Activated CD4-positive, alpha-beta T cell treated with anti-CD3 and anti-CD28 coated beads, Interleukin-2, amount 10 ng/mL, durations not matched to agents 7 days and 5 days (primary cell): Measurements from ENCODE around the gene ELOVL2. TPM values are rescaled to one million over a fixed set of nuclear protein-coding genes. Genes with fewer than 3 reads are reported as not detected.

Experiments
- CTCF ChIA-PET: fragments of 350-600 bp; sonication (Branson Sonifier 250); formaldehyde crosslinking; loops from one replicate; lab custom pipeline; 2021; ENCODE audit warnings: antibody characterized with exemption; lab: Charles Lee
- POLR2A ChIA-PET: fragments of 350-600 bp; sonication (Branson Sonifier 250); formaldehyde crosslinking; loops from one replicate; lab custom pipeline; 2021; ENCODE audit warnings: antibody characterized with exemption; lab: Charles Lee
- DNase-seq: peaks from one replicate; pipeline ENCODE4 v3.0.0-alpha.2; 2020
- H3K27ac Mint-ChIP-seq: one replicate; pipeline ENCODE4 v1.8.0; 2021; ENCODE audit warnings: mild to moderate bottlenecking, moderate library complexity, mixed read lengths
- H3K27me3 Mint-ChIP-seq: one replicate; pipeline ENCODE4 v1.8.0; 2021; ENCODE audit warnings: mixed read lengths
- H3K36me3 Mint-ChIP-seq: one replicate; pipeline ENCODE4 v1.8.0; 2021; ENCODE audit warnings: low read depth, mixed read lengths
- H3K4me1 Mint-ChIP-seq: one replicate; pipeline ENCODE4 v1.8.0; 2021; ENCODE audit warnings: mixed read lengths
- H3K4me3 Mint-ChIP-seq: one replicate; pipeline ENCODE4 v1.8.0; 2021; ENCODE audit warnings: mild to moderate bottlenecking, moderate library complexity, mixed read lengths
- H3K9me3 Mint-ChIP-seq: one replicate; pipeline ENCODE4 v1.8.0; 2021; ENCODE audit warnings: mixed read lengths
- total RNA-seq, 2 experiments: library from RNA; stranded (reverse); gene quantifications; one replicate each; pipeline ENCODE4 v1.2.3, GENCODE V29; 2021

ELOVL2 gene
- total RNA-seq, 2 experiments from 2014 or later = not detected

DNA sequence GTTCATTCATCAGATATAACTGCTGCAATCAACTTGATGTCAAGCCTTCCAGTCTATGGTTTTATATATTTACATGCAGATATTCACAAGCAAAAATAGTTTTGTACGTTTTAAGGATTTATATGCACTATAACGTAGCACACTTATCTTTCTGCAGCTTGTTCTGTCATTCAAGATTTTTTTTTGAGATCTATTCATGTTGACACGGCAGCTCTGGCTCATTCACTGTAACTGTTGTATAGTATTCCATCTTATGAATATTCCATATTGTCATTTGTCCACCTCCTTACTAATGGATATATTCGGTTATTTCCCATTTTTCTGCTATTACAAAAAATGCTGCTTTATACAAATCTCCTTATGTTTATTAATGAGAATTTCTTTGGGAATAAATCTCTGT, 13.2 kb downstream of the ELOVL2 start:
- no peaks in the 10 kb centered on the region for H3K9me3 Mint-ChIP-seq
- POLR2A ChIA-PET = no interaction called here
- no peaks in the 10 kb centered on the region for H3K36me3 Mint-ChIP-seq
- no peak overlapping the region for H3K4me3 Mint-ChIP-seq
- DNase-seq = no peak
- no peaks in the 10 kb centered on the region for H3K4me1 Mint-ChIP-seq
- H3K27me3 Mint-ChIP-seq = peaks cover 41% of the 10 kb centered on the region
- CTCF ChIA-PET = no interaction called here
- no peak overlapping the region for H3K27ac Mint-ChIP-seq

DNA sequence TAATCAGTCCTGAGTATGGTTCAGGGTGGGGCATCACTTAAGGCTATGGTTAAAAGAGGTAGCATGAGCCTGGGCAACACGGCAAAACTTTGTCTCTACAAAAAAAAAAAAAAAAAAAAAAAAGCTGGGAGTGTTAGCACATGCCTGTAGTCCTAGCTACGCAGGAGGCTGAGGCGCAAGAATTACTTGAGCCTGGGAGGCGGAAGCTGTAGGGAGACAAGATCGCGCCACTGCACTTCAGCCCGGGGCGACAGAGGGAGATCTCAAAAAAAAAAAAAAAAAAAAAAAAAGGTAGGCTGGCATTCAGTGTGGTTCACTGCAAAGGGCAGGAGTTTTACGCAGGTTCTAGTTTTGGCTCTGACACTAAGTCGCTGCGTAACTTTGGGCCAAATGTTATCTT, 15.1 kb downstream of the ELOVL2 start:
- no peaks in the 10 kb centered on the region for H3K4me1 Mint-ChIP-seq
- no peaks in the 10 kb centered on the region for H3K36me3 Mint-ChIP-seq
- peaks cover 44% of the 10 kb centered on the region for H3K27me3 Mint-ChIP-seq
- no peak overlapping the region for H3K4me3 Mint-ChIP-seq
- DNase-seq = no peak
- no peaks in the 10 kb centered on the region for H3K9me3 Mint-ChIP-seq
- ChIA-PET POLR2A (no interaction called here), CTCF (no interaction called here)
- H3K27ac Mint-ChIP-seq = no peak overlapping the region

DNA sequence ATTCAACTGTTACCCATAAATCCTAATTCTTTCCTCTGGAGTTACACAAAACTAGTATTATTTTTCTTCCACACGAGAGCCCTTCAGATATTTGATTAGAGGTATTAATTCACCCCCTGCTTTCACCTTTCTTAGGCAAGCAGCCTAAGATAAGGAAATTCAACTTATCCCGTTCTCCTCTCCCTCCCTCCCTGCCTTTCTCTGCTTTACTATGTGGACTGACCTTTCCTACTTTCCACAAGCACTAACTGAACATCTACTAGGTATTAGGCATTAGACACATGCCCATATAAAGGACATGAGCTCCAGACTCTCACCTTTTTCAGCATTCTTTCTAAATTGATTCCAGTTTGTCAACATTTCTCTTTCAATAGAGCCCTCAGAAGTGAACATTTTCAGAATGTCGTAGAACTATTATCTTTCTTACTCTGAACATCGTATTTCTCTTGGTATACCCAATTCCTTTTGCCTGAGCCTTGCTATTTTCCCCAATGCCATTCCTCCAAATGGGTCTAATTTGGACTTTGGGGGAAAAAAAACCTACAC, 16.5 kb downstream of the ELOVL2 start:
- ChIA-PET POLR2A (no interaction called here), CTCF (interaction anchor here (0.5 to 1.2 kb wide), 2 partner anchors 73 to 1687 kb away, joined by 3 read pairs; no protein-coding TSS in a partner anchor)
- no peaks in the 10 kb centered on the region for H3K4me1 Mint-ChIP-seq
- peaks cover 42% of the 10 kb centered on the region for H3K27me3 Mint-ChIP-seq
- no peaks in the 10 kb centered on the region for H3K36me3 Mint-ChIP-seq
- no peak for DNase-seq
- no peaks in the 10 kb centered on the region for H3K9me3 Mint-ChIP-seq
- no peak overlapping the region for H3K27ac Mint-ChIP-seq
- no peak overlapping the region for H3K4me3 Mint-ChIP-seq

- ChIA-PET CTCF (interaction anchor here (1.2 kb wide), 1 partner anchor 72 kb away, joined by 3 read pairs; no protein-coding TSS in a partner anchor), POLR2A (no interaction called here)
- no peak overlapping the region for H3K27ac Mint-ChIP-seq
- H3K36me3 Mint-ChIP-seq = no peaks in the 10 kb centered on the region
- H3K4me3 Mint-ChIP-seq = no peak overlapping the region
- peaks cover 38% of the 10 kb centered on the region for H3K27me3 Mint-ChIP-seq
- no peaks in the 10 kb centered on the region for H3K4me1 Mint-ChIP-seq
- no peaks in the 10 kb centered on the region for H3K9me3 Mint-ChIP-seq
- DNase-seq = no peak
Measured at GRCh38 chr6:11025921-11026635, 18.0 kb downstream of the ELOVL2 start.

GRCh38 chr6:11025130-11025529, 19.0 kb downstream of the ELOVL2 start:
- POLR2A ChIA-PET = no interaction called here
- H3K9me3 Mint-ChIP-seq = no peaks in the 10 kb centered on the region
- CTCF ChIA-PET = no interaction called here
- H3K4me3 Mint-ChIP-seq = no peak overlapping the region
- no peak for DNase-seq
- H3K27me3 Mint-ChIP-seq = peaks cover 39% of the 10 kb centered on the region
- H3K4me1 Mint-ChIP-seq = no peaks in the 10 kb centered on the region
- no peaks in the 10 kb centered on the region for H3K36me3 Mint-ChIP-seq
- H3K27ac Mint-ChIP-seq = no peak overlapping the region

- Mint-ChIP-seq H3K4me1 (no peaks in the 10 kb centered on the region), H3K9me3 (no peaks in the 10 kb centered on the region), H3K27me3 (peaks cover 43% of the 10 kb centered on the region), H3K36me3 (no peaks in the 10 kb centered on the region), H3K4me3 (no peak overlapping the region), H3K27ac (no peak overlapping the region)
- CTCF ChIA-PET = interaction anchor here (0.6 to 1.3 kb wide), 3 partner anchors 68 to 201 kb away, joined by 3 read pairs; no protein-coding TSS in a partner anchor
- POLR2A ChIA-PET = no interaction called here
- DNase-seq = no peak
Measured at GRCh38 chr6:11023032-11023431, 21.1 kb downstream of the ELOVL2 start.

GRCh38 chr6:11021714-11022113, 22.4 kb downstream of the ELOVL2 start:
- no peak for DNase-seq
- Mint-ChIP-seq H3K4me1 (no peaks in the 10 kb centered on the region), H3K4me3 (no peak overlapping the region), H3K9me3 (no peaks in the 10 kb centered on the region), H3K27me3 (peaks cover 40% of the 10 kb centered on the region), H3K36me3 (no peaks in the 10 kb centered on the region), H3K27ac (no peak overlapping the region)
- POLR2A ChIA-PET = no interaction called here
- CTCF ChIA-PET = no interaction called here

DNA sequence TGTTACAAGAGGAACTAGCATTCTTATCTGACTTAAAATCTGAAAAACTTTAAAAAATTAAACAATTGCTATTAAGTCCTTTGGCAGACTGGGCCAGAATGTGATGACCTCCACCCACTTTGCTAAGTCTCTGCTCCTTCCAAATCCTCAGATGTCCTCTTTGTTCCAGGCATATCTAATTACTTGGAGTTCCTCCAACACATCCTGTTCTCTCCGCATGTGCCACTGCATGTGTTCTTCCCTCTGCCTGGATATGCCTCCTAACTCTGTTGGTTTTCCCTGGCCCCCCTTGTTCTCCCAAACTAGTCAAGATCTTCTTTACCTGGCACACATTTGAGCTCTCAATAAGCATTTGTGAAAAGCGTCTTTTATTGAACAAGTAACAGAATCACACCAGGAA, 23.1 kb downstream of the ELOVL2 start:
- H3K4me3 Mint-ChIP-seq = no peak overlapping the region
- POLR2A ChIA-PET = no interaction called here
- no peak for DNase-seq
- peaks cover 39% of the 10 kb centered on the region for H3K27me3 Mint-ChIP-seq
- CTCF ChIA-PET = no interaction called here
- H3K36me3 Mint-ChIP-seq = no peaks in the 10 kb centered on the region
- H3K27ac Mint-ChIP-seq = no peak overlapping the region
- no peaks in the 10 kb centered on the region for H3K9me3 Mint-ChIP-seq
- H3K4me1 Mint-ChIP-seq = no peaks in the 10 kb centered on the region

DNA sequence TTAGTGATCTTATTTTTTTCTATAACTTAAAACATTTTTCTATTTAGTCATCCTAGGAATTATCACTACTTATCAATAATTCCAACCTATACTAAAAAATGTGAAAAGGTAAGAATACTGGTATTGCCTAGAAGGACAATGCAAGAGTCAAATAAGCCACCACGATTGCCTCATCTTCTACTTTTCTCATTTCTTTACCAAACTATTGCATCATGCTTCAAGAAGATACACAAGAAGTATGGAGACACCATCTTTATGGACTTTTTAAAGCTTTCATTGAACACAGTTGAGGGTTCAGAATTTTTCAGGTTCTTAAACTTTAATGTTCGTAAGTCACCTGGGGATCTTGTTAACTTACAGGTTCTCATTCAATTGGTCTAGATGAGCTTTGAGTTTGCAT, 25.9 kb downstream of the ELOVL2 start:
- peaks cover 38% of the 10 kb centered on the region for H3K27me3 Mint-ChIP-seq
- H3K4me1 Mint-ChIP-seq = no peaks in the 10 kb centered on the region
- no peak for DNase-seq
- no peak overlapping the region for H3K4me3 Mint-ChIP-seq
- no peak overlapping the region for H3K27ac Mint-ChIP-seq
- ChIA-PET POLR2A (no interaction called here), CTCF (no interaction called here)
- H3K36me3 Mint-ChIP-seq = no peaks in the 10 kb centered on the region
- H3K9me3 Mint-ChIP-seq = no peaks in the 10 kb centered on the region

GRCh38 chr6:11017090-11017489, 27.0 kb downstream of the ELOVL2 start:
- Mint-ChIP-seq H3K9me3 (no peaks in the 10 kb centered on the region), H3K27ac (no peak overlapping the region), H3K4me3 (no peak overlapping the region), H3K36me3 (no peaks in the 10 kb centered on the region), H3K27me3 (peaks cover 40% of the 10 kb centered on the region), H3K4me1 (no peaks in the 10 kb centered on the region)
- CTCF ChIA-PET = interaction anchor here (0.6 kb wide), 1 partner anchor 323 kb away, joined by 3 read pairs; no protein-coding TSS in a partner anchor
- DNase-seq = no peak
- POLR2A ChIA-PET = no interaction called here

DNA sequence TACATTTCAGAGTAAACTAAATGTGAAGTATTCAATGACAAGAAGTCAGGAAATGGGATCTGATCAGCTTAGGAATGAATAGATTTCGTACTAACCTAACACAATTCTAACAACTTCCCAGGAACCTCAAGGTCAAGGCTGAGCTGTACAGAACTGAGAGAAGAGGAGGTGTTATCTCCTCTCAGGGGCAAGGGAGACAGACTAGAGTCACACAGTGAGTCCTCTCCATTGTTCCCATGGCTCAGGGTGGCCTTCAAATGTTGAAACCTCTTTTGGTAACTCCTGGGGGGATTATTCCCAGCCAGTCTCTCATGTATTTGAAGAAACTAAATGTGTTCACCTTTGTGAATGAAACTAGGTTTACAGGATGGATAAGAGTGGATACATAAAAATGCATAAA, 27.7 kb downstream of the ELOVL2 start:
- Mint-ChIP-seq H3K9me3 (no peaks in the 10 kb centered on the region), H3K4me3 (no peak overlapping the region), H3K27ac (no peak overlapping the region), H3K27me3 (peaks cover 45% of the 10 kb centered on the region), H3K4me1 (no peaks in the 10 kb centered on the region), H3K36me3 (no peaks in the 10 kb centered on the region)
- DNase-seq = no peak
- CTCF ChIA-PET = no interaction called here
- POLR2A ChIA-PET = interaction anchor here (0.5 kb wide), 1 partner anchor 42 kb away, joined by 3 read pairs; no protein-coding TSS in a partner anchor

DNA sequence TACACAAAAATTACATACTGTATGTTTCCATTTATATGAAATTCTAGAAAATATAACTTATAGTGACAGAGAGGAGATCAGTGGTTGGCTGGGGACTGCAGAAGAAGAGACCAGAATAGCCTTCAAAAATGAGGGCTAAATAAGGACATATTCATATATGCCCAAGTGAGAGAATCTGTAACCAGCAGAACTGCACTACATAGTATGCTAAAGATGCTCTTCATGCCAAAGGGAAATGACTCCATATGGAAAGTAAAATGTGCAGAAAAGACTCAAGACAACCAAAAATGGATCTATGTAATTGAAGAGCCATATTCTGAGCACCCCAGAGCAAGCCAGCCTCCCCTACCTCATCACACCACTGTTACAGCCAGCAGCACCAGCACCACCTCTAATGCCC, 29.0 kb downstream of the ELOVL2 start:
- no peak for DNase-seq
- H3K36me3 Mint-ChIP-seq = no peaks in the 10 kb centered on the region
- ChIA-PET CTCF (no interaction called here), POLR2A (no interaction called here)
- no peaks in the 10 kb centered on the region for H3K4me1 Mint-ChIP-seq
- H3K4me3 Mint-ChIP-seq = no peak overlapping the region
- H3K27me3 Mint-ChIP-seq = peaks cover 37% of the 10 kb centered on the region
- no peaks in the 10 kb centered on the region for H3K9me3 Mint-ChIP-seq
- H3K27ac Mint-ChIP-seq = no peak overlapping the region

GRCh38 chr6:11013721-11014070, 30.4 kb downstream of the ELOVL2 start:
- Mint-ChIP-seq H3K36me3 (no peaks in the 10 kb centered on the region), H3K27me3 (peaks cover 34% of the 10 kb centered on the region), H3K4me1 (no peaks in the 10 kb centered on the region), H3K27ac (no peak overlapping the region), H3K4me3 (no peak overlapping the region), H3K9me3 (no peaks in the 10 kb centered on the region)
- CTCF ChIA-PET = no interaction called here
- no peak for DNase-seq
- POLR2A ChIA-PET = no interaction called here
